ENCODE measurements around the gene GPS1. TPM values are rescaled to one million over a fixed set of nuclear protein-coding genes. Genes with fewer than 3 reads are reported as not detected.

GPS1 gene
- total RNA-seq, 2 experiments from 2014 or later: 97.6 to 104 TPM

DNA sequence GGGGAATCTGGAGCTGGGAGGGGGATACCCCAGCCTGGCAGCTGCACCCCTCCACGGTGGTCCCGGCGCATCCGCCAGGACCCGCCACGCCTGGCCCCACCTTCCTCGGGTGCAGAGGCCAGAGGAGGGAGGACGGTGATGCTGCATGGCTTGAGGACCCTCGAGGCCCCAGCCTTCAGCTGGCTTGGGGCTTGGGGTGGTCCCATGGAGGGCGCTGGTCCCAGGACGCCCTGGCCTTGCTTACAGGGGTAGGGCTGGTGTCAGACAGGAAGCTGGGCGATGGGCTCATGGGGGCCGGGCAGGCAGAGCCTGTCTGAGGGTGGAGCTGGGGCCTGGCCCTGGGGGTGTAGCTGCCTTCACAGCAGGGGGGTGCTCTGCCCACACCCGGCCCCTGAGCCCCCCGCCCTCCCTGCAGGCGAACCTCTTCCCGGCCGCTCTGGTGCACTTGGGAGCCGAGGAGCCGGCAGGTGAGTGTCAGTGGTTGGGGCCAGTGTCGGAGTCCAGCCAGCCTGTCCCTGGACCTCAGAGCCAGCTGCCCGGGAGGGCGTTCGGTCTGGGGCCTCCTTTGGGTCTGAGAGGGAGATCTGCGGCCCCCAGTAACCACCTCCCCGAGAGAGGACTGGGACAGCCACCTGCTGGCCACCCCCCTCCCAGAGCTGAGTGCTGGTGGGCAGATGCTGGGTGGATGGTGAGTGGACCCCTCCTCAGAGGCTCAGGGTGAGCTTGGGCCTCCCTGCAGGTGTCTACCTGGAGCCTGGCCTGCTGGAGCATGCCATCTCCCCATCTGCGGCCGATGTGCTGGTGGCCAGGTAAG lies 35.4 kb upstream of the GPS1 start:
- H3K36me3 Mint-ChIP-seq (ENCODE audit: low read depth): peaks cover 7% of the 10 kb centered on the region
- DNase-seq (no peak), ATAC-seq (no peak)
- no peaks in the 10 kb centered on the region for H3K27me3 Mint-ChIP-seq (ENCODE audit: low read depth)
- H3K4me3 Mint-ChIP-seq: no peak overlapping the region
- no peaks in the 10 kb centered on the region for H3K9me3 Mint-ChIP-seq (ENCODE audit: insufficient read depth)
- ChIA-PET POLR2A (interaction anchor here (1.0 kb wide), 1 partner anchor 124 kb away, joined by 3 read pairs; no protein-coding TSS in a partner anchor), CTCF (interaction anchor here (2.7 kb wide), 1 partner anchor 57 kb away, joined by 14 read pairs; no protein-coding TSS in a partner anchor)
- H3K27ac Mint-ChIP-seq: no peak overlapping the region
- H3K4me1 Mint-ChIP-seq (ENCODE audit: low read depth): peaks cover 7% of the 10 kb centered on the region

DNA sequence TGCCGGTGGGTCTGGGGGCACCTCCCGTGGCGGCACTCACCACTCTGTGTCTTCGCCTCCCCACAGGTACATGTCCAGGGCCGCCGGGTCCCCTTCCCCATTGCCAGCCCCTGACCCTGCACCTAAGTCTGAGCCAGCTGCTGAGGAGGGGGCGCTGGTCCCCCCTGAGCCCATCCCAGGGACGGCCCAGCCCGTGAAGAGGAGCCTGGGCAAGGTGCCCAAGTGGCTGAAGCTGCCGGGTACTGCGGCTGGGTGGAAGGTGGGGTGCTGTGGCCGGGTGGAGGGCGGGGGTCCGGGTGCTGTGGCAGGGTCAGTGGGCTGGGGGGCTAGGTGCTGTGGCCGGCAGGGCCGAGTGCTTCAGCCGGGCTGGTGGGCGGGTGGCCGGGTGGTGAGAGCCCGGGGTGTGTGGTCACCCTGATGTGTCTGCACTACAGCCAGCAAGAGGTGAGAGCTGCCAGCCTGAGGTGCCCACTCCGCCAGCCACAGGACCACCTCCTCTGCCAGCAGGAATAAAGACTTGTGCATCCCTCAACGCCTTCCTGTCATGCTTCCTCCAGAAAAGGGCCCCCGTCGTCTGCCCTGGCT lies 34.7 kb upstream of the GPS1 start:
- no peaks in the 10 kb centered on the region for H3K27me3 Mint-ChIP-seq (ENCODE audit: low read depth)
- CTCF ChIA-PET: interaction anchor here (2.7 kb wide), 1 partner anchor 57 kb away, joined by 14 read pairs; no protein-coding TSS in a partner anchor
- no peak for ATAC-seq
- no peak for DNase-seq
- POLR2A ChIA-PET: interaction anchor here (1.0 kb wide), 1 partner anchor 125 kb away, joined by 3 read pairs; no protein-coding TSS in a partner anchor
- peaks cover 9% of the 10 kb centered on the region for H3K36me3 Mint-ChIP-seq (ENCODE audit: low read depth)
- H3K4me3 Mint-ChIP-seq: no peak overlapping the region
- peaks cover 14% of the 10 kb centered on the region for H3K4me1 Mint-ChIP-seq (ENCODE audit: low read depth)
- no peak overlapping the region for H3K27ac Mint-ChIP-seq
- no peaks in the 10 kb centered on the region for H3K9me3 Mint-ChIP-seq (ENCODE audit: insufficient read depth)

DNA sequence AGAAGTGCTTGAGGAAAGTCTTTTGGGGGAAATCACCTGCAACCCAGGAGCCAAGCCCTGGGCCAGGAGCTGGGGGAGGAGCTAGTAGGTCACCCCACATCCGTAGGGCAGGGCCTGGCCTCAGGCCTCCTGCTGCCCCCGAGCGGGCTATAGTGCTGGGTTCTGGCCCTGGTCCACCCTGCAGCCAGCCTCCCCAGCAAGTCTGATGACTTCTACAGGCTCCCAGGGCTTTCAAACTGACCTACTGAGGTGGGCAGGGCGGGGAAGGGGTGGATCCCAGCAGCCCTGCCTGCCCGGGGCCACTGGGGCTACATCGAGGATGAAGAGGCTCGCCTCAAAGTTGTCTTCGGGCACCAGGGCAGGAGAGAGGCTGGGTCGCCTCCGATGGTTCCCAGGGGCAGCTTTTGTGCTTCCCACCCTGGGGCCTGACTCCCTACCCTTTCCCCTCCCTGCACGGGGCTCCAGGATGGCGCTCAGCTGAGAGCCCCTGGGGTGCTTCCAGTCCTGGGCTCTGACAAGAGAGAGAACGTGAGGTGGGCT lies 34.0 kb upstream of the GPS1 start:
- H3K9me3 Mint-ChIP-seq (ENCODE audit: insufficient read depth): no peaks in the 10 kb centered on the region
- DNase-seq (no peak), ATAC-seq (no peak)
- no peak overlapping the region for H3K4me3 Mint-ChIP-seq
- H3K4me1 Mint-ChIP-seq (ENCODE audit: low read depth): peaks cover 14% of the 10 kb centered on the region
- ChIA-PET CTCF (interaction anchor here (2.7 kb wide), 1 partner anchor 58 kb away, joined by 14 read pairs; no protein-coding TSS in a partner anchor), POLR2A (interaction anchor here (0.6 to 0.8 kb wide), 2 partner anchors 8 to 41 kb away, joined by 3 read pairs; no protein-coding TSS in a partner anchor)
- no peak overlapping the region for H3K27ac Mint-ChIP-seq
- H3K36me3 Mint-ChIP-seq (ENCODE audit: low read depth): peaks cover 9% of the 10 kb centered on the region
- no peaks in the 10 kb centered on the region for H3K27me3 Mint-ChIP-seq (ENCODE audit: low read depth)

DNA sequence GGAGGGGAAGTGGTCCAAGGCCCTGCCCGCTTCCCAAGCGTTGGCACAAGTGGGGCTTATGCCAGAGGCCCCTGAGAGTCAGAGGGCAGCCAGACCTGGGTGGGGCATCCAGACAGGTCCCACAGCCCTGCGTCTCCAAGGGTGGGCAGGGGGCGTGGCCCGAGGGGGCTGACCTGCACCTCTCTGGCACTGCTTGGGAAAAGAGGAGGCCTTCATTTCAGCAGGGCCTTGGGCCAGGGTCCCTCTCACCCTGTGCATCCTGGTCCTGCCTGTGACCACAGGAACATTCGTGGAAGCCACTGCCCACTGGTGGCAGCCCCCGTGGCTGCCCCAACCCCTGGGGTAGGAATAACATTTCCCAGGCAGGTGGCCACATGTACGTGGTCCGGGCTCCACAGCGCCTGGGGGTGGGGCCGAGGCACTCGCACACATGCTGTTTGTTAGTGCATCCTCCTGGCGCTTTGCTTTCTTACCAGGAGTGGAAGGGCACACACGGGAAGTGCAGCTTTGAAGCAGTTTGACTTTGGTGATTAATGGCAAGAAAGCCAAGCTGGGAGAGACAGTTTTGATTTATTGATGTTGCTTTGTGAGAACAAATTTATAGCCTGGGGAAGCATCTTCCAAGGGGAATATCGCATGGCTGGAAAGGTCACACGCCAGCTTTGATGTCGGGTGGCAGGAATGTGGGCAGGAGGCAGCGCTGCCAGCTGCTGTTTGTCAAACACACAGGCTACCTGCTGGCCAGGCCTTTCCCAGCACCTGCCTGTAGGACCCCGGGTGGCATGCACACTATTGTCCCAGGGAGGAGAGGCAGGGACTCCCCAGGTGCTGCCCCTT lies 33.3 kb upstream of the GPS1 start:
- DNase-seq (no peak), ATAC-seq (no peak)
- CTCF ChIA-PET: interaction anchor here (1.7 to 6.1 kb wide), 3 partner anchors 58 to 68 kb away, joined by 4 to 138 read pairs (median 14); partner anchors contain the start of gene NOTUM
- H3K4me3 Mint-ChIP-seq: no peak overlapping the region
- no peaks in the 10 kb centered on the region for H3K9me3 Mint-ChIP-seq (ENCODE audit: insufficient read depth)
- H3K36me3 Mint-ChIP-seq (ENCODE audit: low read depth): peaks cover 9% of the 10 kb centered on the region
- peaks cover 14% of the 10 kb centered on the region for H3K4me1 Mint-ChIP-seq (ENCODE audit: low read depth)
- H3K27me3 Mint-ChIP-seq (ENCODE audit: low read depth): no peaks in the 10 kb centered on the region
- POLR2A ChIA-PET: interaction anchor here (0.6 to 0.8 kb wide), 2 partner anchors 9 to 42 kb away, joined by 3 read pairs; no protein-coding TSS in a partner anchor
- H3K27ac Mint-ChIP-seq: no peak overlapping the region

DNA sequence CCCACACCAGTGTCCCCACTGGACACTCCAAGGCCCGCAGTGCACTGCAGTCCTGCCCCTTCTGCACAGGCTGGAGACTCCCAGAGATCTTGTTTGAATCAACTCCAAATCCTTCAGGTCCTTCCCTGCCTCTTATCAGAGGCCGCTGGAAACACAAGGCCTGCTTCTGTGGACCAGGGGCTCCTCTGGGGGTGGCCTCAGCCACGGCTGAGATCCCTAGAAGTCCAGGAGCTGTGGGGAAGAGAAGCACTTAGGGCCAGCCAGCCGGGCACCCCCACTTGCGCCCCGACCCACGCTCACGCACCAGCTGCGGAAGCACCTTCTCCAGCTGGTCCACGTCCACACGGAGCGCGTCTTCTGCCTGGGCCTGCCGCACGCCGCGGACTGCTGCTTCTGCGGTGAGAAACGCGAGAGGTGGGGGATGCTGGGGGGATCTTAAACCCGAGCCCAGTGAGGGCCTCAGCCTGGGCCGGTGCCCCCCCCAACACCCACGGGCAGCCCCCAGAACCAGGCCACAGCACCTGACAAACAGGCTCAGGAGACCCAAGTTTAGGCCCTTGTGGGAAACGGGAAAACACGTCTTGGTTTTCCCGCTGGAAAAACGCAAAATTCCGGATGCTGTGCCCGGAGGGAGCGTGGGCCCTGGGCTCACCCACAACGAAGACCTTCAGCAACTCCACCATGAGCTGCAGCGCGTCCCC lies 32.6 kb upstream of the GPS1 start:
- peaks cover 9% of the 10 kb centered on the region for H3K36me3 Mint-ChIP-seq (ENCODE audit: low read depth)
- H3K27ac Mint-ChIP-seq: no peak overlapping the region
- no peak overlapping the region for H3K4me3 Mint-ChIP-seq
- ATAC-seq (no peak), DNase-seq (no peak)
- ChIA-PET CTCF (interaction anchor here (0.6 to 6.1 kb wide), 22 partner anchors 8 to 179 kb away, joined by 3 to 138 read pairs (median 4); partner anchors contain the start of genes DCXR, MAFG, NOTUM and PYCR1), POLR2A (interaction anchor here (0.9 kb wide), 1 partner anchor 10 kb away, joined by 3 read pairs; no protein-coding TSS in a partner anchor)
- H3K27me3 Mint-ChIP-seq (ENCODE audit: low read depth): no peaks in the 10 kb centered on the region
- no peaks in the 10 kb centered on the region for H3K9me3 Mint-ChIP-seq (ENCODE audit: insufficient read depth)
- H3K4me1 Mint-ChIP-seq (ENCODE audit: low read depth): peaks cover 18% of the 10 kb centered on the region

DNA sequence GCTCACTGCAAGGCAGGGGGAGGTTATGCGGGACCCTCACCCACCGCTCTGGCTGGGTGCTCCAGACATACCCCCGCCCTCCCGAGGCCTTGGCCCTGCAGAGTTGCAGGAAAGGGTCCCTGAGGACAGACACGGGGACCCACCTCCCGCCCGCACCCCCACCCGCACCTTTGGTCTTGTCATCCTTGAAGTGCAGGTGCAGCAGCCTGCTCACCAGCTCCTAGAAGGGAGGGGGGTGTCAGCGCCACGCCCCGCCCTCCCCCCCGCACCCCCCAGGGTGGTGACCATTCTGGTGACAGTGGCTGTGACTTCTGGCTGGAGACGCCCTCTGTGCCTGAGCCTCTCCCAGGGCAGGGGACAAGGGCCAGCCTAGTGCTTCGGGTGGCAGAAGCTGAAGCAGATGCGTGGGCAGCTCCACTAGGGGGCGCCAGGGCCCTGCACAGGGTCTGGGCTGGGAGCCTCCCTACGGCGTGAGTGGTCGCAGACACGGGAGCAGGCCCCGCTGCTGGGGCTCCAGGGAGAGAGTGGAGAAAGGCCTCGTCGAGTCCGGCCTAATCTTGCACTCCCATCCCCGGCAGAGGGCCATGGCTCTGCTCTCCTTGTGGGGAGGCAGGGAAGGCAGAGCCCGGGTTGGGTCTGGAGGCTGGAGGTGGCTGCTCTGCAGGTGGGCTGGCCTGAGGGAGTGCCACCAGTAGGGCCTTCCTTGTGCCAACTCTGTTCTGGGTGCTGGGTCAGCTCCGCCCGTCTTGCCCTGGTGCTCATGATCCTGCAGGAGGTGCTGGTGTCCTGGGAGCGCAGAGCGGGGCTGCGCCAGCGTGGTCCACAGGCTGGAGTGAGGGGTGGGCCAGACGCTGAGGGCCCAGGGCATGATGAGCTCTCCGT lies 31.8 kb upstream of the GPS1 start:
- ChIA-PET POLR2A (interaction anchor here (0.7 to 0.9 kb wide), 2 partner anchors 11 to 130 kb away, joined by 3 read pairs; no protein-coding TSS in a partner anchor), CTCF (interaction anchor here (0.6 to 6.1 kb wide), 27 partner anchors 9 to 351 kb away, joined by 3 to 138 read pairs (median 4); partner anchors contain the start of genes DCXR, MAFG, NOTUM and PYCR1)
- Mint-ChIP-seq H3K4me1 (ENCODE audit: low read depth) (peaks cover 21% of the 10 kb centered on the region), H3K27ac (no peak overlapping the region), H3K36me3 (ENCODE audit: low read depth) (peaks cover 9% of the 10 kb centered on the region), H3K27me3 (ENCODE audit: low read depth) (no peaks in the 10 kb centered on the region), H3K4me3 (peak overlapping the region; percentile 15), H3K9me3 (ENCODE audit: insufficient read depth) (no peaks in the 10 kb centered on the region)
- DNase-seq (peak; percentile 76), ATAC-seq (no peak)

DNA sequence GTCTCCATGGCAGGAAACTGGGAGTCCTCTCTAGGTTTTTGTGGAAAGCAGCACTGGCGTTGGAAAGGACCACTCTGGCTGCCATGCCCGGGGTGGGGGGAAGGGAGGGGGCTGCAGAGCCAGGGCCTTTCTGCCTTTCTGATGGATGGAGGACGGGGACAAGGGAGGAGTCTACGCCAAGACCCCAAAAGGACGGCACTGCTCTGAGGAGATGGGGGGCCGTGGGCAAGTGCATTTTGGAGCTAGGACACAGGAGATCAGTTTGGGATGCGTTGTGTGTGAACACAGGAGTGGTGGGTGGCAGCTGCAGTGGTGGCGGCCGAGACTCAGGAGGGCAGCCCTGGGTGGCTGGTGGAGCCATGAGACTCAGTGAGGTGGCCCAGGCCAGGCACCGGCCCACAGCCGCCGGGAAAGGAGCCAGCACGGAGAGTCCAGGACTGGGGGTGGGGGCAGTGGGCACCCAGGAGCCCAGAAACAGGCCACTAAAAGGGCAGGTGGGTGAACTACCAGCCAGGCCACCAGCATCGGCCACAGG lies 31.1 kb upstream of the GPS1 start:
- ATAC-seq (no peak), DNase-seq (no peak)
- Mint-ChIP-seq H3K36me3 (ENCODE audit: low read depth) (peaks cover 11% of the 10 kb centered on the region), H3K4me3 (peak overlapping the region; percentile 89), H3K4me1 (ENCODE audit: low read depth) (peaks cover 25% of the 10 kb centered on the region), H3K27ac (no peak overlapping the region), H3K9me3 (ENCODE audit: insufficient read depth) (no peaks in the 10 kb centered on the region), H3K27me3 (ENCODE audit: low read depth) (no peaks in the 10 kb centered on the region)
- ChIA-PET POLR2A (interaction anchor here (0.7 to 1.8 kb wide), 3 partner anchors 61 to 131 kb away, joined by 3 to 12 read pairs (median 3); partner anchors contain the start of gene MAFG), CTCF (interaction anchor here (0.7 to 6.1 kb wide), 24 partner anchors 9 to 350 kb away, joined by 3 to 138 read pairs (median 4); partner anchors contain the start of genes DCXR, MAFG, NOTUM and PYCR1)

DNA sequence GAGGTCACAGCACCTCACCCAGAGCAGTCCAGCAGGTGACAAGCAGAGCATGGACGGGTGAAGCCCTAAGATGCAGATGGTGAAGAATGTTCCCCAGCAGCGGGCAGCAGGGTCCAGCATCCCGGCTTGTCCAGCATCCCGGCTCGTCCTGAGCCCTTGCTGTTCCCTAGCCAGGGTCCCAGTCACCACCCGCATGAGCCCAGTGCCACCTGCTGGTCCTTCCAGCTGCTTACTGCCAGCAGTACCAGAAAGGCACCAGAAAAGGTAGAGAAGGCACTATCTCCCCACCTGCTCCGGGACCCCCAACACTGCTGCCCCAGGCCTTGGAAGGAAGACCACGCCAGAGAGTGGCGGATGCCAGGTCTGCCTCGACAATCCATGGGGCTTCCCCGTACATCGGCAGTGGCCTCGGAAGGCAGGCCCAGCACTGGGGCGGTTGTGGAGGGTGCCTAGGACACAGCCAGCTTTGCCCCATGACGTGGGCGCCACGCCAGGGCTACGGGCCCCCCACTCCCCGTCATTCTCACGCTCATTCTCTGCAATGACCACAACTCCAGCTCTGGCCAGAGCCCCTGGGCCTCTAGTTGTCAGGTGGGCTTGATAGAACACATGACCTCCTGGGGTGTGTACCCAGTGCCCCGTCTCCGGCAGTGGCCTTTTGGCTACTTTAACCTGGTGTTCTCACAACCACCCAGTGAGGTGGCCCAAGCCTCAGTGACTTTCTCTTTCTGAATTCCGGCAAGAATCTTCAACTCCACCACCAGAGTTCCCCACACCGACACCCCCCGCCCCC lies 30.4 kb upstream of the GPS1 start:
- H3K9me3 Mint-ChIP-seq (ENCODE audit: insufficient read depth): no peaks in the 10 kb centered on the region
- no peaks in the 10 kb centered on the region for H3K27me3 Mint-ChIP-seq (ENCODE audit: low read depth)
- peaks cover 14% of the 10 kb centered on the region for H3K36me3 Mint-ChIP-seq (ENCODE audit: low read depth)
- CTCF ChIA-PET: interaction anchor here (1.0 to 6.1 kb wide), 14 partner anchors 9 to 350 kb away, joined by 3 to 138 read pairs (median 6); partner anchors contain the start of genes DCXR, MAFG, NOTUM and RAC3
- peak overlapping the region; percentile 89 for H3K4me3 Mint-ChIP-seq
- DNase-seq (peak; percentile 77), ATAC-seq (no peak)
- H3K4me1 Mint-ChIP-seq (ENCODE audit: low read depth): peaks cover 29% of the 10 kb centered on the region
- peak overlapping the region; percentile 83 for H3K27ac Mint-ChIP-seq
- POLR2A ChIA-PET: interaction anchor here (0.9 to 2.8 kb wide), 5 partner anchors 10 to 94 kb away, joined by 3 to 12 read pairs (median 4); partner anchors contain the start of genes DCXR and MAFG

DNA sequence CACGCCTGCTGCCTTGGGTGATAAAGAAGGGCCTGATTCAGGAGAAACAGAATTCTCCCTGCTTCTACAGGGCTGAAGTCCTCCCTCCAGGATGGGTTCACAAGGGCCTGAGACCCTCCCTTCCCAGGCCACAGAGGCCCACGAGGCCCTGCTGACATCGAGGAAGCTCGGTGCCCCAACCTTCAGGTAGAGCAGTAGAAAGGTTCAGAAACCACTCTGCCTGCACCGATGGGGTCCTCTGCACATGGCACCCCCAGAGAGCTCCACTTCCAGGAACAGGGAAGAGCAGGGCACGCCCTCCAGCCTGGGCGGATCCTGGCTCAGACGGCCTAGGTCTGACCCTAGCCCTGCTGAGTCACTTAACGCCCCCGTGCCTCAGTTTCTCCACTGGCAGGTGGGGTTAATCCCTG lies 29.8 kb upstream of the GPS1 start:
- H3K9me3 Mint-ChIP-seq (ENCODE audit: insufficient read depth): no peaks in the 10 kb centered on the region
- ChIA-PET CTCF (interaction anchor here (1.0 to 6.1 kb wide), 8 partner anchors 9 to 152 kb away, joined by 3 to 138 read pairs (median 15); partner anchors contain the start of genes DCXR, MAFG, NOTUM and RAC3), POLR2A (interaction anchor here (0.7 to 2.8 kb wide), 5 partner anchors 11 to 62 kb away, joined by 3 to 12 read pairs (median 4); partner anchors contain the start of gene DCXR)
- peak overlapping the region; percentile 83 for H3K27ac Mint-ChIP-seq
- H3K4me1 Mint-ChIP-seq (ENCODE audit: low read depth): peaks cover 35% of the 10 kb centered on the region
- H3K4me3 Mint-ChIP-seq: peak overlapping the region; percentile 89
- DNase-seq: no peak
- ATAC-seq: no peak
- no peaks in the 10 kb centered on the region for H3K27me3 Mint-ChIP-seq (ENCODE audit: low read depth)
- H3K36me3 Mint-ChIP-seq (ENCODE audit: low read depth): peaks cover 14% of the 10 kb centered on the region

Measured in activated CD8-positive, alpha-beta T cell treated with anti-CD3 and anti-CD28 coated beads, Interleukin-2, amount 10 ng/mL, durations not matched to agents 7 days and 5 days (primary cell).